ENCODE results near the gene LAMB4.

DNA sequence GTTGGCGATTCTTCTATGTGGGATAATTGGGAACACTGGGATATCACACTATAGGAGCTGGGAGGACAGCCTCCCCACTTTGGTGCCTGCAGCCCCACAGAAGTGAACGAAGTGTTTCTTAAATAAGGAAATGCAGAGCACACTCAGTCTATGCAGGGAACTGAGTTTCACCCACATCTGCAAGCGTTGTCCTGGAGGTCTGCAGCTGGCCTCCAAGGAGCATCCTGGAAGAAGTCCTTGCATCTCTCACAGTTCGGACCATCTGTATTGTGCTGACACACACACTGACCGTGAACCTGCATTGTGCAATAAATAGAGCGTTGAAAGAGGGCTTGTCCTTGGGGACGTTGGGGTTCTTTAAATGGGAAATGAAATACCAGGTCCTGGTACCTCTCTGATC, 25.8 kb downstream of the LAMB4 start:
- TF ChIP-seq, protein P1, sequence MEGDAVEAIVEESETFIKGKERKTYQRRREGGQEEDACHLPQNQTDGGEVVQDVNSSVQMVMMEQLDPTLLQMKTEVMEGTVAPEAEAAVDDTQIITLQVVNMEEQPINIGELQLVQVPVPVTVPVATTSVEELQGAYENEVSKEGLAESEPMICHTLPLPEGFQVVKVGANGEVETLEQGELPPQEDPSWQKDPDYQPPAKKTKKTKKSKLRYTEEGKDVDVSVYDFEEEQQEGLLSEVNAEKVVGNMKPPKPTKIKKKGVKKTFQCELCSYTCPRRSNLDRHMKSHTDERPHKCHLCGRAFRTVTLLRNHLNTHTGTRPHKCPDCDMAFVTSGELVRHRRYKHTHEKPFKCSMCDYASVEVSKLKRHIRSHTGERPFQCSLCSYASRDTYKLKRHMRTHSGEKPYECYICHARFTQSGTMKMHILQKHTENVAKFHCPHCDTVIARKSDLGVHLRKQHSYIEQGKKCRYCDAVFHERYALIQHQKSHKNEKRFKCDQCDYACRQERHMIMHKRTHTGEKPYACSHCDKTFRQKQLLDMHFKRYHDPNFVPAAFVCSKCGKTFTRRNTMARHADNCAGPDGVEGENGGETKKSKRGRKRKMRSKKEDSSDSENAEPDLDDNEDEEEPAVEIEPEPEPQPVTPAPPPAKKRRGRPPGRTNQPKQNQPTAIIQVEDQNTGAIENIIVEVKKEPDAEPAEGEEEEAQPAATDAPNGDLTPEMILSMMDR (conservative IDR thresholded peaks at IDR 0.05), result no peak
- TF ChIP-seq ZFX (IDR thresholded peaks at IDR 0.05), result no peak

Data from C4-2B (cell line).